Suprapubic skin (tissue), 4 donors: Measurements from ENCODE around the gene FPGS. TPM values are rescaled to one million over a fixed set of nuclear protein-coding genes. Genes with fewer than 3 reads are reported as not detected.

Source experiments
- DNase-seq, 2 donors: peaks; one replicate each; pipeline ENCODE4 v3.0.0-alpha.2; 2019; ENCODE audit warnings: low spot score in 2 of 2
- H3K27ac ChIP-seq: fragments of 200-600 bp; sonication (generic); one replicate; pipeline ENCODE4 v1.5.1; 2019
- H3K27me3 ChIP-seq: fragments of 200-600 bp; sonication (generic); one replicate; pipeline ENCODE4 v1.5.1; 2019
- H3K36me3 ChIP-seq: fragments of 200-600 bp; sonication (generic); one replicate; pipeline ENCODE4 v1.5.1; 2019
- H3K4me1 ChIP-seq: fragments of 200-600 bp; sonication (generic); one replicate; pipeline ENCODE4 v1.5.1; 2019
- H3K4me3 ChIP-seq: fragments of 200-600 bp; sonication (generic); one replicate; pipeline ENCODE4 v1.5.1; 2019; ENCODE audit warnings: mild to moderate bottlenecking
- H3K9me3 ChIP-seq: fragments of 200-600 bp; sonication (generic); one replicate; pipeline ENCODE4 v1.5.1; 2019
- EP300 ChIP-seq: sonication (generic); formaldehyde crosslinking; IDR thresholded peaks from one replicate; pipeline ENCODE4 v1.6.1; 2017; ENCODE audit warnings: antibody characterized with exemption
- POLR2A ChIP-seq, 2 donors: fragments of 450-650 bp; IDR thresholded peaks; one replicate each; pipeline ENCODE4 v1.6.1; 2017; ENCODE audit warnings: antibody characterized with exemption in 2 of 2, mild to moderate bottlenecking in 2 of 2, moderate library complexity in 2 of 2
- POLR2AphosphoS5 ChIP-seq, 3 donors: sonication (generic); formaldehyde crosslinking; IDR thresholded peaks; one replicate each; pipeline ENCODE4 v1.6.1; 2017; ENCODE audit warnings: antibody characterized with exemption in 3 of 3
- WGBS: methylation state at CpG from one replicate; pipeline ENCODE4 v1.1.5; 2018; 5-methylcytosine and 5-hydroxymethylcytosine counted together
- total RNA-seq, 4 donors: library from RNA; depleted of rRNA; stranded (reverse); fragments of >200 nt; gene quantifications; one replicate each; pipeline ENCODE4 v1.1.0, GENCODE V29; 2016
- TF ChIP-seq, protein P1 (sequence below), 2 donors: fragments of 200-600 bp in 1 of 2; fragments of 450-650 bp in 1 of 2; sonication (generic) in 1 of 2; IDR thresholded peaks; one replicate each; pipeline ENCODE4 v1.5.1; 2016 to 2019; ENCODE audit warnings: antibody characterized with exemption in 2 of 2, mild to moderate bottlenecking in 1 of 2, moderate library complexity in 1 of 2

FPGS gene
- total RNA-seq, 4 donors from 2014 or later = 22.9 to 50.3 (median 28.3) TPM

DNA sequence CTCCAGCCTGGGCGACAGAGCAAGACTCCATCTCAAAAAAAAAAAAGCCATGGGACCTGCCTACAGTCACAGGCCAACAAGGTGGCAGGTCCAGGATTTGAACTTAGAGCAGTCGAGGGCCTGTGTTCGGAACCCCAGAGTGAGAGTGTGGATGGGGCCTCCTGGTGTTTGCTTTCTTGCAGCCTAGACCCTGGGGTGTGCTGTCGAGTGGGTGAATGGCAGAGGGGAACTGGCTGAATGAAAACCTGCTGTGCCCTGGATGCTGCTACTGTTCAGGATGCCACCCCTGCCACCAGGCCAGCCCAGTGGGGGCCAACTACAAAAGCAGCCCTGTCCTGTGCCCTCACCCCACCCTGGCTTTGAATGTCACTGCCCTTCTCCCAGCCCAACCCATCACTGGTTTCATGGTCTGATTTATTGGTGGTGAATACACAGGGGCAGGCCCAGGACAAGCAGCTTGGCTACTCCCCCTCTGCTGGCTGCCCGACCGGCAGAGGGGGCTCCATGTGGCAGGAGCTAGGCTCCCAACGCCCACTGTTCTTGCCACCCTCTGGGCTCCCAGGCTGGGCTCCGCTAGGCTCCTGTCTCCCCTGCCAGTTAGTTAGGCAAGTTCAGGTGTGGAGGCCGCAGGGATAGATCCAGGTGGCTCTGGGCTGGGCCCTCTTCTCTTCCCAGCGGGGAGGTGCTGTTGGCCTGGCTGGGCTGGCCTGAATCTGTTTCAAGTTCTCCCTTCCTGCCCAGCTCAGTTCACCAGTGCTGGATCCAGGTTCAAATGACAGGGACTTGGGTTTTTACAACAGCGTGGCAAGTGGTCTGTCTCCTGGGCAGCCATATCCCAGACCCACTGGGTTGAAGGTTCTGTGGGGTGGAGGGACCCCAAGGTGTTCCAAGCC lies 12.2 kb downstream of the FPGS start:
- TF ChIP-seq EP300 (no peak), POLR2A (IDR thresholded peaks at IDR 0.05) (no peak), POLR2AphosphoS5 (IDR thresholded peaks at IDR 0.05) (no peak)
- TF ChIP-seq, protein P1, sequence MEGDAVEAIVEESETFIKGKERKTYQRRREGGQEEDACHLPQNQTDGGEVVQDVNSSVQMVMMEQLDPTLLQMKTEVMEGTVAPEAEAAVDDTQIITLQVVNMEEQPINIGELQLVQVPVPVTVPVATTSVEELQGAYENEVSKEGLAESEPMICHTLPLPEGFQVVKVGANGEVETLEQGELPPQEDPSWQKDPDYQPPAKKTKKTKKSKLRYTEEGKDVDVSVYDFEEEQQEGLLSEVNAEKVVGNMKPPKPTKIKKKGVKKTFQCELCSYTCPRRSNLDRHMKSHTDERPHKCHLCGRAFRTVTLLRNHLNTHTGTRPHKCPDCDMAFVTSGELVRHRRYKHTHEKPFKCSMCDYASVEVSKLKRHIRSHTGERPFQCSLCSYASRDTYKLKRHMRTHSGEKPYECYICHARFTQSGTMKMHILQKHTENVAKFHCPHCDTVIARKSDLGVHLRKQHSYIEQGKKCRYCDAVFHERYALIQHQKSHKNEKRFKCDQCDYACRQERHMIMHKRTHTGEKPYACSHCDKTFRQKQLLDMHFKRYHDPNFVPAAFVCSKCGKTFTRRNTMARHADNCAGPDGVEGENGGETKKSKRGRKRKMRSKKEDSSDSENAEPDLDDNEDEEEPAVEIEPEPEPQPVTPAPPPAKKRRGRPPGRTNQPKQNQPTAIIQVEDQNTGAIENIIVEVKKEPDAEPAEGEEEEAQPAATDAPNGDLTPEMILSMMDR (IDR thresholded peaks at IDR 0.05) = no peak
- DNase-seq = no peak
- Histone ChIP-seq H3K27me3 (no peaks in the 10 kb centered on the region), H3K27ac (no peak overlapping the region), H3K4me1 (peaks cover 2% of the 10 kb centered on the region), H3K4me3 (no peak overlapping the region), H3K9me3 (no peaks in the 10 kb centered on the region), H3K36me3 (peaks cover 79% of the 10 kb centered on the region)
- WGBS = 86% methylated on average over 10 of the region's 11 CpGs

DNA sequence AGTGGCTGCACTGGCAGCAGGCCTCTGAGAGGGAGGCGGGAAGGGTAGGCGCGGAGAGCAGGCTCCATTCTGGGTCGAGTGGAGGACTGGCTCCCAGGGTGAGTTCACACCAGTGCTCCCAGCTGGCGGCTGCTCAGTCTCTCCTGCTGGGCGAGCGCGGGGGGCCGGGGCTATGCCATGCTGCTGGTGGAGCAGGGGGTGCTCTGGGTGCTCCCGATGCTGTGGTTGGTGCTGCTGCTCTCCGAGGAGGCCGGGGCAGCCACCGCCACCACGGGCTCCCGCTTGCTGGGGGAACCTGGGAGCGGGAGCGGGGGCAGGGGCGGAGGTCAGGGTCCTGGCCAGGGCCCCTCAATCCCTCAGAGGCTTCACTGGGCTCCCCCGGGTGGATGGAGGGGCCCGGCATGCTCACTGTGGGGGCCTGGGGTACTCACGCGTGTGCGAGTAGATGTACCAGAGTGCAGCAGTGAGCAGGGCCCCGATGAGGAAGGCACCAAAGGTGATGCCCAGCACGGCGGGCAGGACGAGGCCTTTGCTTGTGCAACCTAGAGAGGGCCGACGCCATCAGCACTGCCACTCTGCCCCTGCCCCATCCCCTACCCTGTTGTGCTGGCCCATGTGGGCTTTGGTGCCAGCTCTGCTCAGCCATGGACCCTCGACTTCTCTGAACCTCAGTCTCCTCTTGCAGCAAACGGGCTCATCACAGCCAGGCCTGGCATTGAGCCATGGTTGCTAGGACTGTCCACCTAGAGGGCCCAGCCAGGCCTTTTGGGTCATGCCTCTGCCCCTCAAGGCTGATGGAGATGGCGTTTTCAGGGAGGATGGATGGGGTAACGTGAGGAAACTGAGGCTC lies 13.1 kb downstream of the FPGS start:
- Histone ChIP-seq H3K4me3 (no peak overlapping the region), H3K4me1 (no peaks in the 10 kb centered on the region), H3K9me3 (no peaks in the 10 kb centered on the region), H3K36me3 (peaks cover 81% of the 10 kb centered on the region), H3K27ac (no peak overlapping the region), H3K27me3 (no peaks in the 10 kb centered on the region)
- no peak for DNase-seq
- TF ChIP-seq POLR2A (IDR thresholded peaks at IDR 0.05) = no peak
- TF ChIP-seq, protein P1 (IDR thresholded peaks at IDR 0.05) = no peak
- no peak for TF ChIP-seq EP300
- TF ChIP-seq POLR2AphosphoS5 (IDR thresholded peaks at IDR 0.05) = no peak
- 80% methylated on average over 3 of the region's 33 CpGs for WGBS

DNA sequence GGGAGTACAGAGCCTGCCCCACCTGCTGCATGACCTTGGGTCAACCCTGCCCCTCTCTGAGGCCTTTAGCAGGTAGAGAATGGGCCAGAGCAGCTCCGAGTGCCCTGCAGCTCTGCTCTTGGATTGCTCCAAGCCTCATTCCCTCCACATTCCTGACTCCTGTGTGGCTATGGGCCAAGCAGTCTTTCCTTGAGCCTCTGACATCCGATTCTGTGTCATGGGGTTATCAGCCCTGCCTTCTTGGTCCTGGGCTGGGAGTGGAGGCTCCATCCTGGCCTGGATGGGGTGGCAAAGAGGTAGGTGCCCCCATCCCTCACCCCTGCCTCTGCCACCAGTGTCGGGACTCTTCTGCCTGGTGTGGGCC lies 13.7 kb downstream of the FPGS start:
- H3K36me3 ChIP-seq = peaks cover 81% of the 10 kb centered on the region
- 78% methylated on average over 2 of the region's 3 CpGs for whole genome bisulfite sequencing
- no peaks in the 10 kb centered on the region for H3K4me1 ChIP-seq
- TF ChIP-seq EP300 (no peak), POLR2A (IDR thresholded peaks at IDR 0.05) (no peak), POLR2AphosphoS5 (IDR thresholded peaks at IDR 0.05) (no peak)
- TF ChIP-seq, protein P1 (IDR thresholded peaks at IDR 0.05) = no peak
- no peak for DNase-seq
- no peak overlapping the region for H3K27ac ChIP-seq
- no peaks in the 10 kb centered on the region for H3K9me3 ChIP-seq
- no peak overlapping the region for H3K4me3 ChIP-seq
- no peaks in the 10 kb centered on the region for H3K27me3 ChIP-seq

DNA sequence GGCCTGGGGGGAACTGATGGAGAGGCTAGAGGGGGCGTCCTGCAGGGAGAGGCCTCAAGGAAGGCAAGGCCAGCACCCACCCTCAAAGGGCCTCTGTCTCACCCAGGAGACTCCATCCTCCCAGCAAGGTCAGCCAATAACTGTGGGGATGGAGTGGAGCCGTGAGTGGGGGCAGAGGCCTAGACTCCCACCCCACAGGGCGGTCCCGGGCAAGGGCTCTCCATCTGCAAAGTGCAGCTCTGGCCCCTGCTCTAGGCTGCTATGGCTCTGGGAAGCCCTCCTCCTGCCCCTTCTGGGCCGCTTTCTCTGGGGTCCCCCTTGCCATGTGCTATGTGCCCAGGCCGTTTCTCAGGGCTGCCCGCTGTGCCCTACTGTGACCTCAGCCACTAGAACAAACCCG lies 14.0 kb downstream of the FPGS start:
- WGBS = 87% methylated on average over 3 of the region's 8 CpGs
- Histone ChIP-seq H3K27me3 (no peaks in the 10 kb centered on the region), H3K36me3 (peaks cover 79% of the 10 kb centered on the region), H3K27ac (no peak overlapping the region), H3K4me1 (no peaks in the 10 kb centered on the region), H3K9me3 (no peaks in the 10 kb centered on the region), H3K4me3 (no peak overlapping the region)
- TF ChIP-seq EP300 (no peak), POLR2AphosphoS5 (IDR thresholded peaks at IDR 0.05) (no peak), POLR2A (IDR thresholded peaks at IDR 0.05) (no peak)
- TF ChIP-seq, protein P1 (IDR thresholded peaks at IDR 0.05) = no peak
- DNase-seq = no peak
